HG03196 (cell line): Measurements from ENCODE around the gene PITPNM2.

Source experiments
- ATAC-seq: cut with Tn5 transposase; IDR thresholded peaks from one replicate; pipeline ENCODE4 v1.9.1; 2021; ENCODE audit not compliant: unreplicated experiment

The PITPNM2 gene

GRCh38 chr12:123150744-123151456 lies at the start of gene PITPNM2:
TSS of gene PITPNM2 (minus strand) at chr12:123151090. CDS start at chr12:123034590, 116,500 bp downstream.
- peak; percentile 52 for ATAC-seq

- ATAC-seq: no peak
These were observed 49.5 kb upstream of the PITPNM2 start for GRCh38 chr12:123200414-123200813.

- no peak for ATAC-seq
These were observed 49.0 kb upstream of the PITPNM2 start for GRCh38 chr12:123199936-123200335.

GRCh38 chr12:123187637-123188036 lies 36.7 kb upstream of the PITPNM2 start:
- ATAC-seq: no peak

- no peak for ATAC-seq
These were observed 29.3 kb upstream of the PITPNM2 start for GRCh38 chr12:123180171-123180570.

GRCh38 chr12:123171967-123172366 lies 21.1 kb upstream of the PITPNM2 start:
- ATAC-seq: no peak

- no peak for ATAC-seq
These were observed 16.4 kb upstream of the PITPNM2 start for GRCh38 chr12:123167329-123167728.

- no peak for ATAC-seq
These were observed 14.6 kb upstream of the PITPNM2 start for GRCh38 chr12:123165537-123165936.

- no peak for ATAC-seq
These were observed 13.9 kb upstream of the PITPNM2 start for GRCh38 chr12:123164710-123165261.

GRCh38 chr12:123164222-123164621 lies 13.3 kb upstream of the PITPNM2 start:
- no peak for ATAC-seq

GRCh38 chr12:123163227-123163626 lies 12.3 kb upstream of the PITPNM2 start:
- no peak for ATAC-seq

GRCh38 chr12:123160801-123161487 lies 10.1 kb upstream of the PITPNM2 start:
- no peak for ATAC-seq

- no peak for ATAC-seq
These were observed 3.0 kb upstream of the PITPNM2 start for GRCh38 chr12:123153906-123154305.

- ATAC-seq: no peak
These were observed 1.9 kb upstream of the PITPNM2 start for GRCh38 chr12:123152833-123153232.

GRCh38 chr12:123151457-123152454 lies 866 bp upstream of the PITPNM2 start:
- ATAC-seq: no peak

GRCh38 chr12:123150275-123150743 lies 581 bp downstream of the PITPNM2 start:
- no peak for ATAC-seq

- no peak for ATAC-seq
These were observed 1.2 kb downstream of the PITPNM2 start for GRCh38 chr12:123149501-123150274.

- no peak for ATAC-seq
These were observed 1.8 kb downstream of the PITPNM2 start for GRCh38 chr12:123149088-123149487.

- no peak for ATAC-seq
These were observed 2.2 kb downstream of the PITPNM2 start for GRCh38 chr12:123148655-123149054.

GRCh38 chr12:123148223-123148622 lies 2.7 kb downstream of the PITPNM2 start:
- no peak for ATAC-seq
